HG03571 (cell line): ENCODE results near the gene PRKX.
"Not testable (repeated sequence)": the region's sequence is repeated elsewhere in the genome, so short reads cannot be mapped to it uniquely, and the experiment has no call there.

Experiments
- ATAC-seq: cut with Tn5 transposase; IDR thresholded peaks from one replicate; pipeline ENCODE4 v1.9.1; 2021; ENCODE audit not compliant: unreplicated experiment

Gene PRKX

DNA sequence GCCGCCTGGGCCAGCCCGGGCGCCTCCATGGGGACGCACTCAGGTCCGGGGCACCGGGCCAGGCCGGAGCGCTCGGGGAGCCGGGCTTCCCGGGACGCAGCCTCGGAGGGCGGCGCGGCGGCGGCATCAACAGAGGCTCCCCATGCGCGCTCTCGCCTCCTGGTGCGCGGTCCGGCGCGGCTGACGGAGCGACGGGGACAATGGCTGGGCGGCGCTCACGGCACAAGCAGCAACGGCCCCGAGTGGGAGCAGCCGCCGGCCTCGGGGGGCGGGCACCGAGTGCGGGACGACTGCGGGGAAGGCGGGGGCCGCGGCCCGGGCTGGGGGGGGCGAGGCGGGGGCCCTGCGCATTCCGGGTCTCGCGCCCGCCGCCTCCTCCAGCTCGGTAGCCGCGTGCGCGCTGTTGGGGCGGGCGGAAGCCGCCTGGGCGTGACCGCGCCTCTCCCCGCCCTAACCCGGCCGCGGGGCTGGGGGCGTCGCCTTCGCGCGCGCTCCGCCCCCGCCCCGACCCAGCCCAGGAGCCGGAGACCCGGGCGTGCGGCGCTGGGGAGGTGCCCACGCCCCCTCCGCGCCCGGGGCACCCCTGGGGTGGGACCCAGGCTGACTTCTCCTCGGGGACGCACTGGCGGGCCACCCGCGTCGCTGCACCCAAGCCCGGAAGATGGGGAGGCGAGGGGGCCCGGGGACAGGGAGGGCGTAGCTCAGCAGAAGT lies at the start of gene PRKX:
Gene PRKX (minus strand): TSS at position 425 of the 712 bp plus-strand sequence. CDS start 396 bp downstream, at position 29.
- ATAC-seq, result peak; percentile 82

DNA sequence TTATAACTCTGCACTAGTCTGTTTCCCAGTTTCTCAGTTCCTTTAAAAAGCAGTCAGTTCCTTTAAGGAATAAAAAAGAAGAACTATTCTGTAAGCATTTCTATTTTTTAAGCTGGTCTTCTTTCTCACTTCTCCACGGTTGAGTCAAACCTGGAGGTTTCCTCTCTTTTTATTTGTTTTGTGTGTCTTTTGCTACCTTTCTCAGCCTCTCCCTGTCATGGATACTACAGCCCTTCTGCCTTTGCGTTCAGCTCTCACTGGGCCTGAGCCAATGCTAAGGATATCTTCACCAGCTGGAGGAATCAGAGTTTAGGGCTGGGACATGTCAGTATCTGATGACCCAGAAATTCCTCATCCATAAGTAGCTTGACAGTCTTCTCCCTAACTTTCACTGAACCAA lies 49.7 kb upstream of the PRKX start:
- ATAC-seq, result no peak

DNA sequence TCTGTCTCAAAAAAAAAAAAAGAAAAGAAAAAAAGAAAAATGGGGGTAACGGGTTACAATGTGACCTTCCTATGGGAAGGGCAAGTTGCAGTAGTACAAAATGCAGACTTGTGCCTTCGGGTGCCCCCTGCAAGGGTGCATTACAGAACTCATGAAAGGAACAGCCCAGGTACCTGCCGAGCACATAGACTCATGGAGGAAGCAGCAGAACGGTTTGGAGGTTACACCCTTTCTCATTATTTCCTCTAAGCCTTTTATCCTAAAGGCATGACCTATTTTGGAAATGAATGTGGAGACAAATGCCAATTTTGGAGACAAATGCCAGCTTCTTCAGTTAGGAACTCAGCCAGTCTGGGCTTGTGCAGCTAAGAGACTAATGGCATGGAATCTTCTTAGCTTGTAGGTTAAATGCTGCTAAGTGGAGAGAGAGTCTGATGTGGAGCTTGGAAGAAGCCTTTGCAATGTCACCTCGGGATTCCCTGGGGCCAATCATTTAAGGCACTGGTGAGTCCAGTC lies 44.1 kb upstream of the PRKX start:
- no peak for ATAC-seq

DNA sequence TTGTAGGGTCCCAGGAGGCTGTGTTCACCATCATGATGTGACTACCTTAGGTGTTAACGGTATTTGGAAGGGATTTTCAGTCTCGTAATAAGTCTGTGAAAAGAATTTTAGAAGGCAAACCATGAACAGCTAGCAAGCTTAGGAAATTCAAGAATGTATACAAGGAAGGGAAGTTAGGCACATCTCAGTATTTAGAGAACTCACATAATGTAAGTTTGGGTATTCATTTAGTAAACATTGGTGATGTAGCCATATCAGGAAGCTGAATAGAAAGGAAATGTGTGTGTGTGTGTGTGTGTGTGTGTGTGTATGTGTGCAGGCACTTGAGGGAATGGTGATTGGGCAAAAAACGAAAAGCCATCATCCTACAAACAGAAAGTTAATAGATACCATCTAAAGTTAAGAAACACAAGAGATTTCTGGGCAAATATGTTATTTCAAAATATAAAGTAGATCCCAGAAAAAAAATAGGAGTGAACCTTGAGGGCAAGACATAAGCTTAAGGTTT lies 34.7 kb upstream of the PRKX start:
- ATAC-seq, result no peak

DNA sequence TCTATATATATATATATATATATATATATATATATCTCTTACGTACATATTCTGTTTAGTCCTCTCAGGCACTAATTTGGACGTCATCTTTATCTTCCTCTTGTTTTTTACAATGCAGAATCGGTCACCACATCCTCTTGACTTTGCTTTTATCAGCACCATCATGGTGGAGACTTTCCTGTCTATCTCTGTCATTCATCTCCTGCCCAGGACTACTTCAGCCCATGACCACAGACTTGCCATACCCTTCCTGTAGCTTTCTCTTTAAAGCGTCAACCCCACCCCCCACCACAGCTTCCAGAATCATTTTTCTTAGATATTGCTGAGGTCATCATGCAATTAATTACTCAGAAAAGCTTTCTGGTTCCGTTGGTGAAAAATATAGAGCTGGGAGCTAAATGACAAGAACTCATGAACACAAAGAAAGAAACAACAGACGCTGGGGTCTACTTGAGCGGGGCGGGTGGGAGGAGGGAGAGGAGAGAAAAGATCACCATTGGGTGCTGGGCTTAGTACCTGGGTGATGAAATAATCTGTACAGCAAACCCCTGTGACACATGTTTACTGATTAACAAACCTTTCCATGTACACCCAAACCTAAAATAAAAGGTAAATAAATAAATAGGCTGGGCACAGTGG lies 30.5 kb upstream of the PRKX start:
- ATAC-seq, result no peak

DNA sequence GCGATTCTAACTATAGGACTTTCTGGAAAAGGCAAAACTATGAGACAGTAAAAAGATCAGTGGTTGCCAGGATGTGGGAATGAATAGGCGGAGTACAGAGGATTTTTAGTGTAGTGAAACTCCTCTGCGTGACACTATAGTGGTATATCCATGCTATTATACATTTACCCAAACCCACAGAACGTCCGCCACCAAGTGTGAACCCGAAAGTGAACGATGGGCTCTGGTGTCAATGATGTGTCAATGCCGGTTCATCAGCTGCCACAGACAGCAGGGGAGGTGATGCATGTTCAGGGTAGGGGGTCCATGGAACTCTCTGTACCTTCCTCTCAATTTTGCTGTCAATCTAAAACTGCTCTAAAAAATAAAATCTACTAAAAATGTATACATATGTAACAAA lies 27.5 kb upstream of the PRKX start:
- ATAC-seq, result not testable (repeated sequence)

DNA sequence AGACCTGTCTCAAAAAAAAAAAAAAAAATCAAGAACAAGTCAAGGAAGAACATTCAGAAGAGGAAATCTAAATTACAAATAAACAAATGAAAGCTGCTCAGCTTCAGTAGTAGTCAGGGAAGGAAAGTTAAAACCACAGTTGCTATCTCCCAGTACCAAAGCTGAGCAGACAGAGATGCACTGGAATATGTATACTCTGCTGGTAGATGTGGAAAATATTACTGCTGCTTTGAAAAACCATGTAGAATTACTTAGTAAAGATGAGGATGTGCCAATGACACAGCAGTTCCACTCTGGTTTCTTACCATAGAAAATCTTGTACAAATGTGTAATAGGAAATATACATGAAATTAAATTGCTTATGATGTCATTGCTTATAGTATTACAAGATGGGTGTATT lies 25.1 kb upstream of the PRKX start:
- ATAC-seq, result no peak

DNA sequence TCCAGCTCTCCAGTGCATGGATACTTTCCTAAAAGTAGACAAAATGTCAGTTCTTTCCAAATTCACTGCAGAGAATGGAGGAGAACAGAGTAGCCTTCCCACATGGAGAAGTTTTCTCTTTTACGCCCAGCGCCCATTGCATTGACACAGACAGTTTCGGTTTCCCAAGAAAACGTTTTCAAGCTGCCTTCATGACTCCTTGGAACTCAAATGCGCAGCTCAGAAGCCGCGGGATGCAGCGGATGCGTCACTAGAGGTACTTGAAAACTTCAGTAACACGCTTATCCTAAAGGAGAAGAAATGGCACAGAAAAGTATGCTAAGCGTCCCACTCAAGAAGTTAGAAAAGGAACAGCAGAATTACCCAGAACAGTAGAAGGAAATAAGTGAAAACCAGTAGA lies 23.1 kb upstream of the PRKX start:
- not testable (repeated sequence) for ATAC-seq

DNA sequence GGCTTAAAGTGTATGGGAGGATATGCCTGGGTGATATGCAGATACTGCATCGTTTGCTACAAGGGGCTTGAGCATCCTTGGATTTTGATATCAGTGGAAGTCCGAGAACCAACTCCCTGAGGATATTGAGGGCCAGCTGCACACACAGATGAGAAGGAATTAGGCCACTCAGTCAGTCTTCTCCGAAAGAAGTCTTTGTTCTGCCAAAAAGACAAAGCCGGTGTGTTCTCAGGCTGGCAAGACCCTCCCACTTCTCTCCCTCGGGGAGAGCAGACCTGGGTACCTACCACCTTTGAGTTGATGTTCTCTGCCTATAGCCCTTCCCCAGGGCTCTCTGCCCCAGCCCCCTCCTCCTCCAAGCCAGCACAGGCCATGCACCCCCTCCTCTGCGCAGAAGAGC lies 22.4 kb upstream of the PRKX start:
- not testable (repeated sequence) for ATAC-seq

DNA sequence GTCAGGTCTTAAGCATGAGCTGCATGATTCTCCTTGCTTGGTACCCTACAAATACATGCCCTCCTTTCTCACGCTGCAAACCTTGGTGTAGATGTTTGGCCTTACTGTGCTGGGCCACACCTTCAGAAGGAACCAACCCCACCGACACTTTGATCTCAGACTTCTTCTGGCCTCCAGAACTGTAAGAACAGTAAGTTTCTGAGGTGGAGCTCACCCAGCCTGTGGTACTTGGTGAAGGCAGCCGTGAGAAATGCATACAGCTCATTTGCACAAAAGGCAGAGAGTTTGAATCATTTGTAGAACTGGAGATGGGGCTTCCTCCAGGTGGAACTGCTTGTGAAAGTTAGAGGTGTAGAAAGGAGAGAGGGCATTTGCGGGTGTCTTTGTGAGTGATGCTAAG lies 21.0 kb upstream of the PRKX start:
- ATAC-seq, result not testable (repeated sequence)

DNA sequence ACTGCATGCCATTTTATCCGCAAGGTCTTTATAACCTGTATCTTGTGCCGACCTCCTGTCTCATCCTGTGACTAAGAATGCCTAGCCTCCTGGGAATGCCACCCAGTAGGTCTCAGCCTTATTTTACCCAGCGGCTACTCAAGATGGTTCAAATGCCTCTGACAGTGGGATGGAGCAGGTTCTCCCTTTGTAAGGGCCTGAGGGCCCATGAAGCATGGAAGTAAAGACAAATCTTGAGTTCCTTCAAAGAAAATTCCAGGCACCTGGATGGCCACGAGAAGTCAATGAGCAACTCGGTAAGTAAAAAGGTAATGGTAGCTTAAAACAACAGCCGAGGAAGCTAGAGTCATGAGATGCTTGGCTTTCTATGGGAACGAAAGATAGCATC lies 19.6 kb upstream of the PRKX start:
- ATAC-seq, result no peak

DNA sequence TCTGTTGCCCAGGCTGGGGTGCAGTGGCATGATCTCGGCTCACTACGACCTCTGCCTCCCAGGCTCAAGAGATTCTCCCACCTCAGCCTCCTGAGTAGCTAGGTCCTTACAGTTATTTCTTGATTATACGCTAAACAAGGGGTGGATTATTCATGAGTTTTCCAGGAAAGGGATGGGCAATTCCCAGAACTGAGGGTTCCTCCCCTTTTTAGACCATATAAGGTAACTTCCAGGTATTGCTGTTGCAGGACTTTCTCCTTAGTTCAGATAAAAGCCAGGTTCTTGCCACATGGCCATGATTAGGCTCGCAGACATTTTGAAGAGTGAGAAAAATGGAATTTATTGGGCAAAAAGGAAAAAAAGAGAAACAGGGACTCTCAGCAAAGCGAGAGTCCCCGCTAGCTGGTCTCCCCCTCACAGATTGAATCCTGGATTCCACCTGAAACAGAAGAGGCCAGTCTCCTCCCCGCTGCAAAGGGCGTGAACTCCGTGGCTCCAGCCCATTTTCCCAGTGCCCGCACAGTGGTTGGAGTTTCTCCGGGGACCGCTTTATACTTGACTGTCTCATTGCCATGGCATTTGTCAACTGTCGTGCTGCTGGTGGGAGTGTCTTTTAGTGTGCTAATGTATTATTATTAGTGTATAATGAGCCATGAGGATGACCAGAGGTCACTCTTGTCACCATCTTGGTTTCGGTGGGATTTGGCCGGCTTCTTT lies 19.0 kb upstream of the PRKX start:
- ATAC-seq, result not testable (repeated sequence)

DNA sequence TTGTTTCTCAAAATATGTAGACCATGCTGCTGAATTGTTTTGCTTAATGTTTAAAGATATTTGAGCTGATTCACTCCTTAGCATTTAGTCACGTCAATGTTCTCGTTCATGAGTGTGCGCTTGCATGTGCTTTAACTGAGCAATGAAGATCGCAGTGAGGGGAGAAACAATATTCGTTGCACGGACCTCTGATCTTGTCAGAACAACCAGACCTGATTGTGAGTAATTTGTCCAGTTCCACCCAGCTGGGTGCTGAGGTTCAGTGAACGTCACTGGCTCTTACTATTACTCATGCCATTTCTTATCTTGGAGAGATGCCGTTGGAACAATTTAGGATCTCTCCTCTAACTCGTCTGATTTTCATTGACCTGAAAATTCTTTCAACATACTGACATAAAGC lies 15.0 kb upstream of the PRKX start:
- no peak for ATAC-seq

DNA sequence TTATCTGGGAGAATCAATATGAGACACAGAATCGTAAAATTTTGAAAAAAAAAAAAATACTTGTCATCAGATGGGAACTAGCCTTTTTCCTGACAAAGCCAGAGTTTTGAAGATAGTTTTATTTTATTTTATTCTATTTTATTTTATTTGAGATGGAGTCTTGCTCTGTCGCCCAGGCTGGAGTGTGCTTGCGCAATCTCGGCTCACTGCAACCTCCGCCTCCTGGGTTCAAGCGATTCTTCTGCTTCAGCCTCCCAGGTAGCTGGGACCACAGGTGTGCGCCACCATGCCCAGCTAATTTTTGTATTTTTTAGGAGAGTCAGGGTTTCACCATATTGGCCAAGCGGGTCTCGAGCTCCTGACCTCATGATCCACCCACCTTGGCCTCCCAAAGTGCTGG lies 10.0 kb upstream of the PRKX start:
- ATAC-seq, result not testable (repeated sequence)

DNA sequence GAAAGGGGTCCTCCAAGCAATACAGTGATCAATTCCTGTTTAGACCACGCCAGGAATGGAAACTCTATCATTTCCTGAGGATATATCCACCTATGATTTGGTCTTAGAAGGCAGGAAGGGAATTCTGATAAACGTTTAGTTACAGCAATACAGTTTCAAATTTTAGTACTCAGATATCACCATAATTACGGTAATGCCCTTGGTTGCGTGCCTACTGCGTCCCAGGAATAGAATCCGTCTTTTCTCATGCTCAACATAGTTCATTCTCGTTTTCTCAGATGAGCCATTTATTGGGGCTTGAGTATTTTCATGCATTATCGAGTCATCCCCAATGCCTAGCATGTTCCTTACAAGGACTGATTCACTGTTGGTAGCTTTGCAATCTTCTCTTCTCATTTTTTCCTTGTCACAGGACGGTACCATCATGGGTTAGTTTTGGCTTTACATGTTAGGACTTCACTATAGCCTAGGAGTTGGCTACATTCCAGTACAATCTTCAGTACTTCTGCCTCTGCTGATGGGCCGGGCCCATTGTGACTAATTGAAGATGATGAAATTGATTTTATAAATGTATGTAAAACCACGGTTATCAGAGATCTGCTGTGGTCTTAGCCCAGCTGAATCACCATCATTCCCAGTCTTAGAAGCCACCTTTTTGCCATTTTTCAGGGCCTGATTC lies 4.4 kb upstream of the PRKX start:
- no peak for ATAC-seq

DNA sequence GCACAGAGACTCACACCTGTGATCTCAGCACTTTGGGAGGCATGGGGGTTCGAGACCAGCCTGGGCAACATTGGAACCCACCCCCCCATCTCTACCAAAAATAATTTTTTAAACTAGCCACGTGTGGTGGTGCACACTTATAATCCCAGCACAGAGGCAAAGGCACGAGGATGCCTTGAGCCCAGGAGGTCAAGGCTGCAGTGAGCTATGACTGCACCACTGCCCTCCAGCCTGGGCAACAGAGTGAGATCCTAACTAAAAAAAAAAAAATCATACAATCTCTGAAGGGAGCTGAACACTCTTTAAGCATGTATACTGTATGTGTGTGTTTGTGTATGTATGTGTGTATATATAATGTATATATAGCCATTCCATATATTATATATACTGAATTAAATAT lies 2.5 kb upstream of the PRKX start:
- ATAC-seq, result no peak

DNA sequence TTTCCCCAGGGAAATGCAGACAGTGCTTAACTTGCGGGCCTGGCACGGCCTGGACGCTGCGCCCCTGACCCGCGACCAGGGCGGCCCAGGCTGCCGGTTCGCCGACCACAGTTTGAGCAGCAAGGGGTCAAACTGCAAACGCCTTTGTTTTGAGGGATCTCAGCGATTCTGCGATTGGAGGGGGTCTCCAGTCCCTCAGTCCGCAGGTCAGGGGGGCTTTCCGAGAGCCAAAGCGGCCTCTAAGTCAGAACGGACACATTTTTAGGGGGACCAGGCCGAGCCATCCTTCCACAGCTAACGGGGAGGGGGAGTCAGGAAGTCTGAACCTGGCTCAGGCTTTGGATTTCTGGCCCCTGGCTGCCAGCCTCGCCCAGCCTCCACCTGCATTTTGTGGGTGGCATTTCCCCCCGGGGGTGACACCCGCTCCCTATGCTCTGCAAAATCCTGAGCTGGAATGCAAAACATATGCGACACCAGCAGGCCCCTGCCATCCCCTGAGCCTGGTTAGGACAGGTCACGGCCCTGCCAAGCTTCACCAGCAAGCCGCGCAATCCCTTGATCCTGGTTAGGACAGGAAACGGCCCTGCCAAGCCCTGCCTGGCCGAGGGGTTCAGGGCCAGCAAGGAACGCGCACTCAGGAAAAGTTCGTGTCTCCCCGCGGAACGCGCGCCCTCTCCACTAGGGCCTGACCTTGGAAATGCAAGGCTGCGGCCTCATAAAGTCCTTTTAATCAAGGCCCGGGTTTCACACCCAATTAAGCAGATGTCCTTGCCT lies 1.4 kb upstream of the PRKX start:
- ATAC-seq, result not testable (repeated sequence)

DNA sequence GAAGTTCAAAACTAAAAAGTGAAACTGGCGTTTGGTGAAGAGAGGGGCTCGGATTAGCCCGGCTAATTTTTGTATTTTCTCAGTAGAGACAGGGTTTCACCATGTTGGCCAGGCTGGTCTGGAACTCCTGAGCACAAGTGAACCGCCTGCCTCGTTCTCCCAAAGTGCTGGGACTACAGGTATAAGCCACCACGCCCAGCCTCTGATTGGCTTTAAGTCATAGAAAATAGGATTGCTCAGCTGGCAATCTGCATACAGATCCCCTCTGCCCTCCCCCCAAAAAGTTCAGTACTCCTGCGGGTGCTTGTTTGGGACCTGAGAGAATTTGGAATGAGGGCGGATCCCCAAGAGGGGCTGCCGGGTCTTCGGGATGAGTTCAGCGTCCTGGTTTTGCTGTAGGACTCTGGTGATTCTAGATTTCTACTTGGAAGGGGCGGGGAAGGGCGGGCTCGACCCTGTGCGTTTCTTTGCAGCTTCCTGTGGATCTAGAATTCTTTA lies 537 bp upstream of the PRKX start:
- ATAC-seq, result no peak

DNA sequence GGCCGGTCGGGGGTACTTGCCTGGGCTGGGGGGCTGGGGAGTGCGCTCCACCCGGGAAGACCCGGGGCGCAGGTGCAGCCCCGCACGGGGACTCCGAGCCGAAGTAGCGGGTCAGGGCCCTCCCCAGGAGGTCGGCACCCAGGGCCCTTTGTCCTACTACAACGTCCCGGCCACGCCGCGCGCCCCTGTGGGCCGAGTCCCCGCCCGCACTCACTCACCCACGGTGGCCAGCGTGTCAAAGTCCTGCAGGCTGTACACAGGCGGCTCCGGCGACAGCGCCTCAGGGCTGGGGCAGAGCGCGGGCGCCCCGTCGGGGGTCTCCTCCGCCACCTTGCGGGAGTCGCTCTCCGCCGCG lies 602 bp downstream of the PRKX start:
- peak; percentile 15 for ATAC-seq
